ENCODE results near the gene CBX8. TPM values are rescaled to one million over a fixed set of nuclear protein-coding genes. Genes with fewer than 3 reads are reported as not detected.
A peak's percentile ranks its signal among the peaks of the same experiment; 100 is the strongest.

Gene CBX8
- total and polyA plus RNA-seq, 2 of the 13 experiments (the other 11 are each of a cell fraction or from before 2014, with no cell fraction given) = 0.34 to 12.6 TPM

- TF ChIP-seq, protein P1, sequence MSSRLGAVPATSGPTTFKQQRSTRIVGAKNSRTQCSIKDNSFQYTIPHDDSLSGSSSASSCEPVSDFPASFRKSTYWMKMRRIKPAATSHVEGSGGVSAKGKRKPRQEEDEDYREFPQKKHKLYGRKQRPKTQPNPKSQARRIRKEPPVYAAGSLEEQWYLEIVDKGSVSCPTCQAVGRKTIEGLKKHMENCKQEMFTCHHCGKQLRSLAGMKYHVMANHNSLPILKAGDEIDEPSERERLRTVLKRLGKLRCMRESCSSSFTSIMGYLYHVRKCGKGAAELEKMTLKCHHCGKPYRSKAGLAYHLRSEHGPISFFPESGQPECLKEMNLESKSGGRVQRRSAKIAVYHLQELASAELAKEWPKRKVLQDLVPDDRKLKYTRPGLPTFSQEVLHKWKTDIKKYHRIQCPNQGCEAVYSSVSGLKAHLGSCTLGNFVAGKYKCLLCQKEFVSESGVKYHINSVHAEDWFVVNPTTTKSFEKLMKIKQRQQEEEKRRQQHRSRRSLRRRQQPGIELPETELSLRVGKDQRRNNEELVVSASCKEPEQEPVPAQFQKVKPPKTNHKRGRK (CRISPR knock-in tag; IDR thresholded peaks at IDR 0.05) = no peak
- TF ChIP-seq ZNF10 (CRISPR knock-in tag; IDR thresholded peaks at IDR 0.05; ENCODE audit: borderline replicate concordance, low read depth) = no peak
- TF ChIP-seq, protein P2, sequence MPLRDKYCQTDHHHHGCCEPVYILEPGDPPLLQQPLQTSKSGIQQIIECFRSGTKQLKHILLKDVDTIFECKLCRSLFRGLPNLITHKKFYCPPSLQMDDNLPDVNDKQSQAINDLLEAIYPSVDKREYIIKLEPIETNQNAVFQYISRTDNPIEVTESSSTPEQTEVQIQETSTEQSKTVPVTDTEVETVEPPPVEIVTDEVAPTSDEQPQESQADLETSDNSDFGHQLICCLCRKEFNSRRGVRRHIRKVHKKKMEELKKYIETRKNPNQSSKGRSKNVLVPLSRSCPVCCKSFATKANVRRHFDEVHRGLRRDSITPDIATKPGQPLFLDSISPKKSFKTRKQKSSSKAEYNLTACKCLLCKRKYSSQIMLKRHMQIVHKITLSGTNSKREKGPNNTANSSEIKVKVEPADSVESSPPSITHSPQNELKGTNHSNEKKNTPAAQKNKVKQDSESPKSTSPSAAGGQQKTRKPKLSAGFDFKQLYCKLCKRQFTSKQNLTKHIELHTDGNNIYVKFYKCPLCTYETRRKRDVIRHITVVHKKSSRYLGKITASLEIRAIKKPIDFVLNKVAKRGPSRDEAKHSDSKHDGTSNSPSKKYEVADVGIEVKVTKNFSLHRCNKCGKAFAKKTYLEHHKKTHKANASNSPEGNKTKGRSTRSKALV (CRISPR knock-in tag; IDR thresholded peaks at IDR 0.05) = no peak; the same call in 1 of the 2 replicates
- TF ChIP-seq ZNF234 (CRISPR knock-in tag; conservative IDR thresholded peaks at IDR 0.05) = no peak
- TF ChIP-seq ZSCAN5A (CRISPR knock-in tag; IDR thresholded peaks at IDR 0.05; ENCODE audit: borderline replicate concordance) = no peak
- TF ChIP-seq, protein P3, sequence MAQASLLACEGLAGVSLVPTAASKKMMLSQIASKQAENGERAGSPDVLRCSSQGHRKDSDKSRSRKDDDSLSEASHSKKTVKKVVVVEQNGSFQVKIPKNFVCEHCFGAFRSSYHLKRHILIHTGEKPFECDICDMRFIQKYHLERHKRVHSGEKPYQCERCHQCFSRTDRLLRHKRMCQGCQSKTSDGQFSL (CRISPR knock-in tag; IDR thresholded peaks at IDR 0.05) = no peak
- TF ChIP-seq, protein P4, sequence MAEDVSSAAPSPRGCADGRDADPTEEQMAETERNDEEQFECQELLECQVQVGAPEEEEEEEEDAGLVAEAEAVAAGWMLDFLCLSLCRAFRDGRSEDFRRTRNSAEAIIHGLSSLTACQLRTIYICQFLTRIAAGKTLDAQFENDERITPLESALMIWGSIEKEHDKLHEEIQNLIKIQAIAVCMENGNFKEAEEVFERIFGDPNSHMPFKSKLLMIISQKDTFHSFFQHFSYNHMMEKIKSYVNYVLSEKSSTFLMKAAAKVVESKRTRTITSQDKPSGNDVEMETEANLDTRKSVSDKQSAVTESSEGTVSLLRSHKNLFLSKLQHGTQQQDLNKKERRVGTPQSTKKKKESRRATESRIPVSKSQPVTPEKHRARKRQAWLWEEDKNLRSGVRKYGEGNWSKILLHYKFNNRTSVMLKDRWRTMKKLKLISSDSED (CRISPR knock-in tag; IDR thresholded peaks at IDR 0.05) = no peak
- TF ChIP-seq GATA4 (IDR thresholded peaks at IDR 0.05; ENCODE audit: borderline replicate concordance, low read depth) = 0 out of 2 replicates have a peak, but pooled peaks have one; percentile 48
- TF ChIP-seq NFE2L2 (IDR thresholded peaks at IDR 0.05; ENCODE audit: low read length) = no peak
- TF ChIP-seq TFE3 (CRISPR knock-in tag; IDR thresholded peaks at IDR 0.05) = peak; percentile 78
- TF ChIP-seq ATF7 (IDR thresholded peaks at IDR 0.05) = no peak
- TF ChIP-seq ATF7 (CRISPR knock-in tag; IDR thresholded peaks at IDR 0.05) = no peak
- peak; percentile 53; the same call in 1 of the 2 replicates for TF ChIP-seq FUBP1 (CRISPR knock-in tag; IDR thresholded peaks at IDR 0.05; ENCODE audit: borderline replicate concordance)
- no peak for TF ChIP-seq ZSCAN22 (CRISPR knock-in tag; IDR thresholded peaks at IDR 0.05)
- TF ChIP-seq EHMT2 (IDR thresholded peaks at IDR 0.05; ENCODE audit: borderline replicate concordance, low read depth, low read length) = no peak
- no peak; the same call in 1 of the 2 replicates for TF ChIP-seq NAIF1 (CRISPR knock-in tag; IDR thresholded peaks at IDR 0.05; ENCODE audit: borderline replicate concordance)
- no peak for TF ChIP-seq KLF13 (CRISPR knock-in tag; IDR thresholded peaks at IDR 0.05)
- TF ChIP-seq MED8 (CRISPR knock-in tag; IDR thresholded peaks at IDR 0.05; ENCODE audit: insufficient replicate concordance) = no peak
These were observed 25.8 kb upstream of the CBX8 start (continued) for GRCh38 chr17:79822583-79823124.

Measured in HepG2 (cell line).